IPS DF 6.9 (cell line): ENCODE measurements around the gene CACUL1.
"Not testable (repeated sequence)": the region's sequence is repeated elsewhere in the genome, so short reads cannot be mapped to it uniquely, and the experiment has no call there.

ENCODE experiments used
- DNase-seq: peaks from one replicate; pipeline ENCODE4 v3.0.0-alpha.2; 2013; ENCODE audit warnings: low read depth, low spot score
- H3K27ac ChIP-seq: one replicate; pipeline ENCODE4 v1.5.1; 2013; ENCODE audit warnings: low read length, control low read depth
- H3K27me3 ChIP-seq: 2 replicates; pipeline ENCODE4 v1.6.1; 2013; ENCODE audit warnings: mild to moderate bottlenecking, low read length; ENCODE audit not compliant: control insufficient read depth, insufficient read depth
- H3K36me3 ChIP-seq: 2 replicates; pipeline ENCODE4 v1.6.1; 2013; ENCODE audit warnings: low read length; ENCODE audit not compliant: control insufficient read depth, insufficient read depth
- H3K4me1 ChIP-seq: 2 replicates; pipeline ENCODE4 v1.6.1; 2013; ENCODE audit warnings: low read length; ENCODE audit not compliant: control insufficient read depth, insufficient read depth
- H3K4me3 ChIP-seq: 2 replicates; pipeline ENCODE4 v1.5.1; 2013; ENCODE audit warnings: mild to moderate bottlenecking, low read length
- H3K9me3 ChIP-seq: 2 replicates; pipeline ENCODE4 v1.6.1; 2013; ENCODE audit warnings: low read length, inconsistent platforms; ENCODE audit not compliant: control insufficient read depth, insufficient read depth
- WGBS: extraction: QIAGEN DNeasy Blood & Tissue Kit; methylation state at CpG from one replicate; pipeline ENCODE4 v1.1.7; 2013; ENCODE audit warnings: mixed read lengths, missing lambda C conversion rate; ENCODE audit not compliant: insufficient read length, insufficient coverage; 5-methylcytosine and 5-hydroxymethylcytosine counted together

Gene CACUL1

GRCh38 chr10:118645294-118645693 is 109.5 kb downstream of the CACUL1 start:
- H3K27me3 ChIP-seq, H3K4me1 ChIP-seq, DNase-seq, H3K9me3 ChIP-seq, H3K36me3 ChIP-seq, H3K27ac ChIP-seq, H3K4me3 ChIP-seq: not testable (repeated sequence)
- WGBS: no CpG with 5 or more reads among the region's 1 CpG

- Histone ChIP-seq H3K36me3 (no peaks in the 10 kb centered on the region), H3K4me1 (no peaks in the 10 kb centered on the region), H3K9me3 (no peaks in the 10 kb centered on the region), H3K27ac (no peak overlapping the region), H3K27me3 (no peaks in the 10 kb centered on the region), H3K4me3 (no peak overlapping the region)
- no peak for DNase-seq
- no CpG with 5 or more reads among the region's 2 CpGs for WGBS
Observed at GRCh38 chr10:118642228-118642627, 112.5 kb downstream of the CACUL1 start.

- H3K27ac ChIP-seq: no peak overlapping the region
- no CpG with 5 or more reads among the region's 9 CpGs for WGBS
- DNase-seq: no peak
- H3K9me3 ChIP-seq: no peaks in the 10 kb centered on the region
- no peaks in the 10 kb centered on the region; the same call in 1 of the 2 replicates for H3K27me3 ChIP-seq
- H3K36me3 ChIP-seq: no peaks in the 10 kb centered on the region
- no peaks in the 10 kb centered on the region for H3K4me1 ChIP-seq
- no peak overlapping the region for H3K4me3 ChIP-seq
Observed at GRCh38 chr10:118638680-118639079, 116.1 kb downstream of the CACUL1 start.

- no peaks in the 10 kb centered on the region for H3K36me3 ChIP-seq
- no peak for DNase-seq
- no peaks in the 10 kb centered on the region; the same call in 1 of the 2 replicates for H3K27me3 ChIP-seq
- H3K4me3 ChIP-seq: no peak overlapping the region
- no peak overlapping the region for H3K27ac ChIP-seq
- no peaks in the 10 kb centered on the region for H3K9me3 ChIP-seq
- H3K4me1 ChIP-seq: no peaks in the 10 kb centered on the region
- WGBS: no CpG with 5 or more reads among the region's 4 CpGs
Observed at GRCh38 chr10:118635674-118636402, 118.9 kb downstream of the CACUL1 start.

- H3K4me3 ChIP-seq: no peak overlapping the region
- no peak for DNase-seq
- no peaks in the 10 kb centered on the region for H3K4me1 ChIP-seq
- no peaks in the 10 kb centered on the region for H3K9me3 ChIP-seq
- no CpG with 5 or more reads among the region's 7 CpGs for WGBS
- no peaks in the 10 kb centered on the region for H3K36me3 ChIP-seq
- H3K27me3 ChIP-seq: no peaks in the 10 kb centered on the region; the same call in 1 of the 2 replicates
- no peak overlapping the region for H3K27ac ChIP-seq
Observed at GRCh38 chr10:118633786-118634185, 121.0 kb downstream of the CACUL1 start.

GRCh38 chr10:118629211-118629610 is 125.6 kb downstream of the CACUL1 start:
- Histone ChIP-seq H3K9me3 (no peaks in the 10 kb centered on the region), H3K27ac (no peak overlapping the region), H3K36me3 (no peaks in the 10 kb centered on the region), H3K4me3 (no peak overlapping the region), H3K4me1 (peaks cover 2% of the 10 kb centered on the region; the same call in 1 of the 2 replicates), H3K27me3 (no peaks in the 10 kb centered on the region)
- no peak for DNase-seq
- no CpG with 5 or more reads among the region's 3 CpGs for WGBS

- H3K9me3 ChIP-seq: no peaks in the 10 kb centered on the region
- H3K27ac ChIP-seq: no peak overlapping the region
- H3K4me3 ChIP-seq: no peak overlapping the region
- H3K4me1 ChIP-seq: peaks cover 5% of the 10 kb centered on the region
- DNase-seq: no peak
- no peaks in the 10 kb centered on the region for H3K36me3 ChIP-seq
- no peaks in the 10 kb centered on the region for H3K27me3 ChIP-seq
Observed at GRCh38 chr10:118628397-118628796, 126.4 kb downstream of the CACUL1 start.

GRCh38 chr10:118626953-118627352 is 127.8 kb downstream of the CACUL1 start:
- Histone ChIP-seq H3K9me3 (no peaks in the 10 kb centered on the region), H3K4me1 (peaks cover 5% of the 10 kb centered on the region), H3K36me3 (no peaks in the 10 kb centered on the region), H3K27me3 (no peaks in the 10 kb centered on the region), H3K27ac (no peak overlapping the region), H3K4me3 (no peak overlapping the region)
- WGBS: no CpG with 5 or more reads among the region's 3 CpGs
- DNase-seq: no peak
